SU-DHL-6 (cell line): Measurements from ENCODE around the gene TAS2R19.

Experiments
- CTCF ChIP-seq: fragments of 200-600 bp; sonication (generic); IDR thresholded peaks from one replicate; pipeline ENCODE4 v1.5.1; 2017; ENCODE audit warnings: antibody characterized with exemption, mild to moderate bottlenecking, low read length, moderate library complexity; ENCODE audit not compliant: insufficient read depth, poor library complexity, severe bottlenecking
- EZH2phosphoT487 ChIP-seq: fragments of 200-600 bp; sonication (generic), shearing (Covaris generic); conservative IDR thresholded peaks from 2 replicates; pipeline ENCODE4 v1.6.1; 2018; ENCODE audit warnings: mild to moderate bottlenecking, antibody characterized with exemption, low read length, moderate library complexity, mixed read lengths

DNA sequence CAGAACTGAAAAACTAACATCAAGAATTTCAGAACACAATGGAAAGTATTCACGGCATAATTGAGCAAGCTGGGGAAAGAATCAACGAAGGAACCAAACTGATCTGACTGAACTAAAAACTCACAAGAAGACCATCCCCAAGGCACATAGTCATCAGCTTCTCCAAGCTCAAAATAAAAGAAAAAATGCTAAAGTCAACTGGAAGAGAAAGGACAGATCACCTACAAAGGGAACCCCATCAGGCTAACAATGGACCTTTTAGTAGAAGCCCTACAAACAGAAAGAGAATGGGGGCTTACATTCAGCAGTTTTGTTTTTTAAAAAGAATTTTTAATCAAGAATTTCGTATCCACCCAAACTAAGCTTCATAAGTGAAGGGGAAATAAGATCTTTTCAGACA lies 47.5 kb downstream of the TAS2R19 start:
- no peak for TF ChIP-seq CTCF
- no peak for TF ChIP-seq EZH2phosphoT487
